HepG2 (cell line): ENCODE measurements around the gene TLR4. TPM values are rescaled to one million over a fixed set of nuclear protein-coding genes. Genes with fewer than 3 reads are reported as not detected.
A peak's percentile ranks its signal among the peaks of the same experiment; 100 is the strongest.

ENCODE experiments used
- ATAC-seq: fragments of 200-7000 bp; cut with Tn5 transposase; 3 replicates; pipeline ENCODE4 v1.9.1; 2020; ENCODE audit warnings: mild to moderate bottlenecking, moderate library complexity
- BruUV-seq: library from RNA; stranded (reverse); fragments of 400-500 nt; replicated peaks from 2 replicates; lab custom pipeline; 2021; lab: Mats Ljungman, UMichigan
- CTCF ChIA-PET: fragments of 300-600 bp; formaldehyde crosslinking; extraction: SDS; loops from one replicate; lab custom pipeline; 2021; ENCODE audit warnings: low total read pairs, inconsistent platforms, low intra/inter-chr PET ratio; lab: Yijun Ruan, JAX
- POLR2A ChIA-PET: fragments of 350-600 bp; sonication (Branson Sonifier 250); formaldehyde crosslinking; loops from one replicate; lab custom pipeline; 2020; ENCODE audit warnings: antibody characterized with exemption, inconsistent platforms; lab: Yijun Ruan, JAX
- DNase-seq: peaks from one replicate; pipeline ENCODE4 v3.0.0-alpha.2; 2015; ENCODE audit warnings: low spot score
- FAIRE-seq: peaks from 3 replicates; lab custom pipeline; 2011; peaks lifted over from hg19 to GRCh38; lab: Jason Lieb, UNC
- H2AFZ ChIP-seq: one replicate; pipeline ENCODE4 v1.6.1; 2011; ENCODE audit warnings: low read length, inconsistent platforms
- H3K27ac ChIP-seq: fragments of 300-600 bp; 3 replicates; pipeline ENCODE4 v1.8.0; 2011; ENCODE audit warnings: mixed run types, mild to moderate bottlenecking, mixed read lengths, low read length, inconsistent platforms; ENCODE audit not compliant: insufficient read depth; ENCODE audit errors: extremely low read length
- H3K27me3 ChIP-seq, 2 experiments: fragments of 200-600 bp in 1 of 2; 2 replicates in 1 of 2; 3 replicates in 1 of 2; pipeline versions ENCODE4 v1.6.0 to v1.8.0; 2011; ENCODE audit warnings: low read length in 2 of 2, mild to moderate bottlenecking in 2 of 2, moderate library complexity in 2 of 2, inconsistent platforms in 1 of 2; ENCODE audit not compliant: insufficient read depth in 2 of 2, control insufficient read depth in 1 of 2
- H3K36me3 ChIP-seq, 2 experiments: fragments of 200-600 bp in 1 of 2; replicated peaks in 1 of 2; 2 replicates in 1 of 2; 3 replicates in 1 of 2; pipeline versions ENCODE4 v1.5.1 to v1.8.0; 2011; ENCODE audit warnings: low read length in 2 of 2, inconsistent platforms in 1 of 2; ENCODE audit not compliant: insufficient read depth in 2 of 2, control insufficient read depth in 1 of 2
- H3K4me1 ChIP-seq: 2 replicates; pipeline ENCODE4 v1.5.1; 2012; ENCODE audit warnings: low read length, inconsistent platforms; ENCODE audit not compliant: insufficient read depth
- H3K4me2 ChIP-seq: 2 replicates; pipeline ENCODE4 v1.6.0; 2011; ENCODE audit warnings: low read depth, low read length, inconsistent platforms
- H3K4me3 ChIP-seq, 3 experiments: fragments of 200-600 bp in 1 of 3; sonication (generic), shearing (Covaris generic) in 1 of 3; replicated peaks in 1 of 3; 2 replicates each; pipeline ENCODE4 v1.5.1; 2011 to 2016; ENCODE audit warnings: low read length in 3 of 3, inconsistent platforms in 2 of 3, low read depth in 2 of 3, mild to moderate bottlenecking in 2 of 3, control low read depth in 1 of 3, mixed read lengths in 1 of 3; ENCODE audit not compliant: insufficient read depth in 1 of 3
- H3K79me2 ChIP-seq: one replicate; pipeline ENCODE4 v1.6.1; 2011; ENCODE audit warnings: low read length, inconsistent platforms; ENCODE audit not compliant: insufficient read depth
- H3K9ac ChIP-seq: 2 replicates; pipeline ENCODE4 v1.6.0; 2011; ENCODE audit warnings: mild to moderate bottlenecking, low read depth, low read length, inconsistent platforms; ENCODE audit not compliant: insufficient read depth
- H3K9me3 ChIP-seq: 2 replicates; pipeline ENCODE4 v1.5.1; 2012; ENCODE audit warnings: mild to moderate bottlenecking, low read length
- H4K20me1 ChIP-seq: 2 replicates; pipeline ENCODE4 v1.6.0; 2011; ENCODE audit warnings: inconsistent platforms, mild to moderate bottlenecking, low read length, moderate library complexity; ENCODE audit not compliant: insufficient read depth
- CSRNP2 ChIP-seq: sonication (generic); formaldehyde crosslinking; conservative IDR thresholded peaks from 2 replicates; pipeline ENCODE4 v1.8.0; 2022; ENCODE audit warnings: low read depth, missing genetic modification reagents
- FUBP1 ChIP-seq: sonication (generic); formaldehyde crosslinking; IDR thresholded peaks from 2 replicates; pipeline ENCODE4 v1.5.1; 2020; ENCODE audit warnings: missing genetic modification reagents, mild to moderate bottlenecking, borderline replicate concordance
- GLI4 ChIP-seq: sonication (generic); formaldehyde crosslinking; IDR thresholded peaks from 2 replicates; pipeline ENCODE4 v1.5.1; 2020; ENCODE audit warnings: missing genetic modification reagents, mild to moderate bottlenecking, moderate library complexity, borderline replicate concordance
- MAFF ChIP-seq: IDR thresholded peaks from 2 replicates; pipeline ENCODE4 v1.6.1; 2011; ENCODE audit warnings: low read depth, low read length, improper control_type of control experiment
- MAFK ChIP-seq, 2 experiments: IDR thresholded peaks in 1 of 2; conservative IDR thresholded peaks in 1 of 2; 2 replicates each; pipeline ENCODE4 v1.6.1; 2011; ENCODE audit warnings: improper control_type of control experiment in 2 of 2, low read length in 2 of 2
- MBNL3 ChIP-seq: fragments of 250-450 bp; sonication (Bioruptor Pico); conservative IDR thresholded peaks from 2 replicates; pipeline ENCODE4 v1.8.0; 2022; ENCODE audit warnings: mild to moderate bottlenecking, inconsistent platforms
- ZNF709 ChIP-seq: sonication (generic); formaldehyde crosslinking; IDR thresholded peaks from 2 replicates; pipeline ENCODE4 v1.5.0; 2020; ENCODE audit warnings: mild to moderate bottlenecking, missing genetic modification reagents
- WGBS: methylation state at CpG from one replicate; pipeline ENCODE4 v1.1.6; 2017; ENCODE audit warnings: low lambda C conversion rate; 5-methylcytosine and 5-hydroxymethylcytosine counted together
- in situ Hi-C: cut with HindIII; loops from 2 replicates; pipeline ENCODE4 v1.10.0; 2017; ENCODE audit warnings: low pct_unique_long_range_greater_than_20kb; ENCODE audit not compliant: extremely low pct_ligation_motif_present
- intact Hi-C: fragments of 100-400 bp; cut with micrococcal nuclease; formaldehyde crosslinking; loops from one replicate; pipeline ENCODE4 v1.10.0; 2022; ENCODE audit not compliant: unreplicated experiment
- polyA plus RNA-seq, 8 experiments: library from polyadenylated mRNA; depleted of rRNA in 3 of 8; stranded (reverse) in 7 of 8; unstranded in 1 of 8; fragments of >200 nt; fragmentation: Illumina TruSeq in 4 of 8; extraction: Trizol in 4 of 8; gene quantifications; 2 replicates each; pipeline versions ENCODE4 v1.2.1 to v1.2.3, GENCODE V29; 2011 to 2016; ENCODE audit warnings: low read depth in 4 of 8, missing spikeins in 1 of 8, mixed read lengths in 1 of 8; ENCODE audit not compliant: insufficient read depth in 1 of 8
- total RNA-seq, 5 experiments: library from RNA; depleted of rRNA; stranded (reverse); fragments of >200 nt; fragmentation: Illumina TruSeq; extraction: Trizol; gene quantifications; 2 replicates each; pipeline ENCODE4 v1.2.3, GENCODE V29; 2016; ENCODE audit warnings: low read depth in 1 of 5

The TLR4 gene
- total and polyA plus RNA-seq, 2 of the 13 experiments (the other 11 are each of a cell fraction or from before 2014, with no cell fraction given): 0.07 to 0.22 TPM

- no peak for TF ChIP-seq GLI4 (CRISPR knock-in tag)
- no peak for TF ChIP-seq ZNF709 (CRISPR knock-in tag)
- TF ChIP-seq, all 625 proteins: peak for 0
Observed at GRCh38 chr9:117691367-117691766, 12.8 kb upstream of the TLR4 start (continued).

GRCh38 chr9:117696154-117696553, 8.0 kb upstream of the TLR4 start:
- Histone ChIP-seq H4K20me1 (no peaks in the 10 kb centered on the region), H3K36me3 (no peaks in the 10 kb centered on the region), H3K4me1 (no peaks in the 10 kb centered on the region), H3K9ac (no peak overlapping the region), H3K4me3 (no peak overlapping the region), H3K4me2 (no peak overlapping the region), H3K27me3 (no peaks in the 10 kb centered on the region), H3K9me3 (peaks cover 65% of the 10 kb centered on the region), H3K27ac (no peak overlapping the region), H2AFZ (no peak overlapping the region), H3K79me2 (no peaks in the 10 kb centered on the region)
- DNase-seq (no peak), FAIRE-seq (no peak), ATAC-seq (no peak)
- CTCF ChIA-PET: no interaction called here
- in situ Hi-C loops (no loop called here), intact Hi-C loops (no loop called here)
- 35% methylated on average over 2 of the region's 2 CpGs for WGBS
- TF ChIP-seq MAFK (conservative IDR thresholded peaks at IDR 0.05 in 1 of 2, IDR thresholded peaks at IDR 0.05 in 1 of 2; ENCODE audit: low read length in 2 of 2) (peak in 1 of 2 experiments; percentile 9; a peak in 1 of 4 replicates), CSRNP2 (CRISPR knock-in tag) (no peak), MBNL3 (no peak), MAFF (0 out of 2 replicates have a peak, but pooled peaks have one; percentile 39), FUBP1 (CRISPR knock-in tag) (no peak)
- POLR2A ChIA-PET: no interaction called here
- no TSS peak for BruUV-seq
